ENCODE measurements around the gene DHX32. TPM values are rescaled to one million over a fixed set of nuclear protein-coding genes. Genes with fewer than 3 reads are reported as not detected.

DHX32 gene
- total RNA-seq, 1 experiment from 2014 or later: 28.0 TPM

- ChIA-PET CTCF (no interaction called here), POLR2A (no interaction called here)
- H3K4me3 Mint-ChIP-seq: no peak overlapping the region
- peaks cover 20% of the 10 kb centered on the region for H3K36me3 Mint-ChIP-seq
- H3K27ac Mint-ChIP-seq: no peak overlapping the region
- no peaks in the 10 kb centered on the region for H3K27me3 Mint-ChIP-seq (ENCODE audit: low read depth)
- no peaks in the 10 kb centered on the region for H3K9me3 Mint-ChIP-seq
- TF ChIP-seq E2F4 (CRISPR knock-in tag; IDR thresholded peaks at IDR 0.05; ENCODE audit: borderline replicate concordance, low read depth) (no peak), GABPB1 (CRISPR knock-in tag; IDR thresholded peaks at IDR 0.05) (peak; percentile 71; the same call in 1 of the 2 replicates), ZMAT4 (CRISPR knock-in tag; IDR thresholded peaks at IDR 0.05) (no peak)
- ATAC-seq (no peak), DNase-seq (ENCODE audit: low spot score) (no peak)
- no peaks in the 10 kb centered on the region for H3K4me1 Mint-ChIP-seq
Measured at GRCh38 chr10:125792342-125793300, 88.5 kb downstream of the DHX32 start.

GRCh38 chr10:125788156-125789034, 92.7 kb downstream of the DHX32 start:
- TF ChIP-seq ZNF671 (CRISPR knock-in tag; IDR thresholded peaks at IDR 0.05) (no peak), USF2 (CRISPR knock-in tag; IDR thresholded peaks at IDR 0.05) (peak; percentile 18; the same call in 1 of the 2 replicates), ETV6 (CRISPR knock-in tag; IDR thresholded peaks at IDR 0.05) (no peak), SP1 (CRISPR knock-in tag; conservative IDR thresholded peaks at IDR 0.05) (no peak), KAT7 (CRISPR knock-in tag; IDR thresholded peaks at IDR 0.05; ENCODE audit: borderline replicate concordance) (no peak), ATF6 (CRISPR knock-in tag; IDR thresholded peaks at IDR 0.05) (no peak), OVOL2 (CRISPR knock-in tag; IDR thresholded peaks at IDR 0.05; ENCODE audit: borderline replicate concordance) (no peak)
- DNase-seq (ENCODE audit: low spot score) (no peak), ATAC-seq (peak; percentile 75)
- Mint-ChIP-seq H3K4me3 (no peak overlapping the region), H3K4me1 (no peaks in the 10 kb centered on the region), H3K36me3 (peaks cover 11% of the 10 kb centered on the region), H3K27ac (no peak overlapping the region), H3K27me3 (ENCODE audit: low read depth) (no peaks in the 10 kb centered on the region), H3K9me3 (no peaks in the 10 kb centered on the region)
- ChIA-PET POLR2A (interaction anchor here (1.0 kb wide), 1 partner anchor 189 kb away, joined by 3 read pairs; no protein-coding TSS in a partner anchor), CTCF (no interaction called here)

Small RNA genes lying within 50 kb of the gene (microRNA-seq; reads per million reads assigned to microRNA genes)
- gene MIR4484 (ENCODE audit: borderline number of aligned reads): 1.0 reads per million

Other genes starting within 250 kb of the DHX32 start
- not detected in 3 replicates for gene TEX36, start 198.1 kb downstream of the DHX32 start, total RNA-seq (2021)
- 27.5 to 32.9 TPM (median 29.2 TPM) in 3 replicates for gene EDRF1, start 161.6 kb downstream of the DHX32 start, total RNA-seq (2021)
- gene MMP21, start 105.5 kb downstream of the DHX32 start, total RNA-seq (2021): not detected in 3 replicates
- 46.9 to 49.7 TPM (median 48.7 TPM) in 3 replicates for gene UROS, start 58.0 kb downstream of the DHX32 start, total RNA-seq (2021)
- gene BCCIP, start 57.7 kb downstream of the DHX32 start, total RNA-seq (2021): 95.3 to 102 TPM (median 96.4 TPM) in 3 replicates
- 1.8 to 3.4 TPM (median 2.8 TPM) in 3 replicates for gene FANK1, start 15.3 kb upstream of the DHX32 start, total RNA-seq (2021)